Measurements from ENCODE around the gene WDR1.

The WDR1 gene

DNA sequence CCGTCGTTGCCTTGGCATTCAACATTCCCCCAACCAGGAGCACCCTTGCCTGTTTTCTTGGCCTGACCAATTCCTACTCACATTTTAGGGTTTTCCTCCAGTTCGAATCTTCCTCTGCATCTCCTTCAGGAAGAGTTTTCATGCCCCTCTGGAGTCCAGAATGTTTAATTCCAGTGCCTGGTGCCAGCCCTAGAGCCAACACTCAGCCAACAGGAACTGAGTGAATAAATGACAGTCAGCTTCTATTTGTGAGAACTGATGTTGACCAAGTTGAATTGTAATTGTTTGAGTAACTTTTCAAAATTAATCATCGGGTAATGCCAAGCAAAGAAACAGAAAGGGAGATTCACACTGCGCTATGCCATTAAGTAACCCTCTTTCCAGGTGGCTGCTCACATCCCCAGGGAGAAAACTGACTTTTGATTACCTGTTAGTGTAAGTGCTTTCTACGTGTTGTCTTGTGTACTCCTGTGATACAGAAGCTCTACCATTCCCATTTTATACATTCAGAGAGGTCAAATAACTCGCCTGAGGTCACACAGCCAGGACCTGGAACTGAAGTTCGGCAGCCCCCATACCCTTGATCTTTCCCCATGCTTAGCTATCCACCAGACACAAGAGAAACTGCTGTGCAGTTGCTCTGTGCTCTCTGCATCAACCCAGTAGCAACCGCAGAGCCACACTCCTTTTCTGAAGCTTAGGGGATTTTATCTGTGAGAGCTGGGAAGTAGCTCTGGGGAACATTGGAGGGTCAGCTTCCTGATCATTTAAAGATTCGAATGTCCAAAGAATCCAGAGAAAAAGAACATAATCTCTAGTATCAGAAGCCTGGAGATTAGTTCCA is 76.3 kb downstream of the WDR1 start:
- no peak for DNase-seq (ENCODE audit: low spot score)

- no peak for DNase-seq (ENCODE audit: low spot score)
These were observed 79.7 kb downstream of the WDR1 start for GRCh38 chr4:10036807-10037342.

DNA sequence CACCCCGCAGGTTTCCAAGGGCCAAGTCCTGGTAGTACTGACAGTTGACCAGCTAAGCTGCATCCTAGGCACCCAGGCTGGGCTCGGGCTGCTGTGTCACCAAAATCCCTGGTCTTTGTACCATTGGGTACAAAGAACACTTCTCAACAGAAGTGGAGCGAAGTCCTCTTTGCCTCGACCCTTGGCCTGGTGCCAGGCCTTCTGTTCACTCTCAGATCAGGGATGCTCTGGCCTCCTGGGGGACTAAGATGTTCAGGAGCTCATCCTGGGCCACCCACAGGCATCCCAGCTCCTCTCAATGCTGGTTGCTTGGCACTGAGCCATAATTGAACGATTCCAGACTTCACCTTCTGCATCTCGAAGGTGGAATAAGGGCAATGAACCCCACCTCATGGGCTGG is 81.5 kb downstream of the WDR1 start:
- DNase-seq (ENCODE audit: low spot score): no peak

- no peak for DNase-seq (ENCODE audit: low spot score)
These were observed 81.9 kb downstream of the WDR1 start for GRCh38 chr4:10034612-10035104.

- DNase-seq (ENCODE audit: low spot score): no peak
These were observed 82.5 kb downstream of the WDR1 start for GRCh38 chr4:10034136-10034535.

- no peak for DNase-seq (ENCODE audit: low spot score)
These were observed 83.3 kb downstream of the WDR1 start for GRCh38 chr4:10033191-10033881.

DNA sequence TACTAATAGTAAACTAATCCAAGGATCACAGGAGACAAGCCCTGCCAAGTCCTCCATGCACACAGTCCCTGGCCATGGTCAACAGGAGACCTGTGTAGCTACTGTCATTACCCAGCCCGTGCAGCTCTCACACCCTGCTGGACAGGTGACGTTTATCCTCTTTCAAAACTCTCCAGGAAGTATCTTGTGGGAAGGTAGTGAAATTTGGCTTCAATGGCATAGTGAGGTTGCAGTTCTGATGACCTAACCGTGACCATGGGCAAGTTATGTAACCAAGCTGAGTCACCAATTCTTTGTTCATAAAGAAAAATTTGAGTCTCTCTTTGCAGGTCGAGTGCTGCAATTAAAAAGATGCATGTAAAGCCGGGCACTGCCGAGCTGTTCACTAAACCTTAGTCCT is 84.0 kb downstream of the WDR1 start:
- peak; percentile 48 for DNase-seq (ENCODE audit: low spot score)

- DNase-seq (ENCODE audit: low spot score): no peak
These were observed 84.7 kb downstream of the WDR1 start for GRCh38 chr4:10031668-10032590.

- DNase-seq (ENCODE audit: low spot score): no peak
These were observed 85.5 kb downstream of the WDR1 start for GRCh38 chr4:10030972-10031667.

- DNase-seq (ENCODE audit: low spot score): no peak
These were observed 87.2 kb downstream of the WDR1 start for GRCh38 chr4:10029403-10029802.

GRCh38 chr4:10028910-10029309 is 87.7 kb downstream of the WDR1 start:
- DNase-seq (ENCODE audit: low spot score): peak; percentile 35

- no peak for DNase-seq (ENCODE audit: low spot score)
These were observed 90.1 kb downstream of the WDR1 start for GRCh38 chr4:10026485-10026884.

DNA sequence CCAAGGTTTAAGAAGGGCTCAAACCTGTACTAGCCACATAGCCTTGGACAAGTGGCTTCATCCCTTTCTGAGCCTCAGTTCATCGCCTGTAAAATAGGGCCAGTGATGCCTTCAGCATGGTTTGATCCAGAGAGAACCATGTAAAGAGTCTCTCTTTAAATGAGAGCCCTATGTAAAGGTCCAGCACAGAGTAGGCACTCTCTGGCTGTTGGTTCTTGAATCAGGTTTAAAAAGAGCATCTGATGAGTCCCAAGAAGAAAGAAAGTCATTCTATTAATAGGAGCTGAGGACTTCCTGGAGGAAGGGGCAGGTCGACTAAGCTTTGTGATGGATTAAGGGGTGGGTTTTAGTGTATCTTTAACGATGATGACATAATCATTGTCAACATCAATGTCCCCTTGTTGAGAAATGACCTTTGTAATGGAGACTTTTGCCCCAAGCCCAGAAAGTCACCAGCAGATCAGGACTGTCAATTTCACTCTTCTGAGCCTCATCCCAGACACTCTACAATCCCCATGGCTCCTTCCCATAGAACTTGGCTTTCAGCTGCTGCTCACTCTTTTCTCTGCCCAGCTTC is 91.3 kb downstream of the WDR1 start:
- DNase-seq (ENCODE audit: low spot score): no peak

All from LoVo (cell line).